ENCODE data around the gene CEP55.

DNA sequence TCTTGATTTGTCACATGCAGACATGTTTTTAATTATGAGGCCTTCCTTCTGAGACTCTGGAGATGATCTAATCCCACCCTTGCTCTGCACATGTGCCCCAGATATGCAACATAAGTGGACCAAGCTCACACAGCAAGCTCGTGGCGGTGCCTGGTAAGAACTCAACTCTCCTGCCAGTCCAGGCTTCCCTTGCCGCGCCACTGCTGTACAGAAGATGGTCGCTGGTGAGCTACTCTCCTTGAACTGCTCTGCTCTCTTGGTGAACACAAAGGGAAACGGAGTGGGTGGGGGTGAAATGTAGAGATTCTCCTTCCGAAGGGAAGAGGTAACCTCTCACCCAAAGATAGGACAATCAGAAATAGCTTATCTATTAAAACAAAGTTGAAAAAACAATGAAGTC is 39.9 kb upstream of the CEP55 start:
- no peak for TF ChIP-seq PPARA (CRISPR knock-in tag; IDR thresholded peaks at IDR 0.05; ENCODE audit: borderline replicate concordance)
- TF ChIP-seq, protein P1, sequence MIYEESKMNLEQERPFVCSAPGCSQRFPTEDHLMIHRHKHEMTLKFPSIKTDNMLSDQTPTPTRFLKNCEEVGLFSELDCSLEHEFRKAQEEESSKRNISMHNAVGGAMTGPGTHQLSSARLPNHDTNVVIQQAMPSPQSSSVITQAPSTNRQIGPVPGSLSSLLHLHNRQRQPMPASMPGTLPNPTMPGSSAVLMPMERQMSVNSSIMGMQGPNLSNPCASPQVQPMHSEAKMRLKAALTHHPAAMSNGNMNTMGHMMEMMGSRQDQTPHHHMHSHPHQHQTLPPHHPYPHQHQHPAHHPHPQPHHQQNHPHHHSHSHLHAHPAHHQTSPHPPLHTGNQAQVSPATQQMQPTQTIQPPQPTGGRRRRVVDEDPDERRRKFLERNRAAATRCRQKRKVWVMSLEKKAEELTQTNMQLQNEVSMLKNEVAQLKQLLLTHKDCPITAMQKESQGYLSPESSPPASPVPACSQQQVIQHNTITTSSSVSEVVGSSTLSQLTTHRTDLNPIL (CRISPR knock-in tag; IDR thresholded peaks at IDR 0.05; ENCODE audit: low read depth): no peak
- no peak for TF ChIP-seq RARB (CRISPR knock-in tag; IDR thresholded peaks at IDR 0.05)
- TF ChIP-seq ARNTL (CRISPR knock-in tag; IDR thresholded peaks at IDR 0.05; ENCODE audit: borderline replicate concordance, low read depth): no peak
- TF ChIP-seq, protein P2, sequence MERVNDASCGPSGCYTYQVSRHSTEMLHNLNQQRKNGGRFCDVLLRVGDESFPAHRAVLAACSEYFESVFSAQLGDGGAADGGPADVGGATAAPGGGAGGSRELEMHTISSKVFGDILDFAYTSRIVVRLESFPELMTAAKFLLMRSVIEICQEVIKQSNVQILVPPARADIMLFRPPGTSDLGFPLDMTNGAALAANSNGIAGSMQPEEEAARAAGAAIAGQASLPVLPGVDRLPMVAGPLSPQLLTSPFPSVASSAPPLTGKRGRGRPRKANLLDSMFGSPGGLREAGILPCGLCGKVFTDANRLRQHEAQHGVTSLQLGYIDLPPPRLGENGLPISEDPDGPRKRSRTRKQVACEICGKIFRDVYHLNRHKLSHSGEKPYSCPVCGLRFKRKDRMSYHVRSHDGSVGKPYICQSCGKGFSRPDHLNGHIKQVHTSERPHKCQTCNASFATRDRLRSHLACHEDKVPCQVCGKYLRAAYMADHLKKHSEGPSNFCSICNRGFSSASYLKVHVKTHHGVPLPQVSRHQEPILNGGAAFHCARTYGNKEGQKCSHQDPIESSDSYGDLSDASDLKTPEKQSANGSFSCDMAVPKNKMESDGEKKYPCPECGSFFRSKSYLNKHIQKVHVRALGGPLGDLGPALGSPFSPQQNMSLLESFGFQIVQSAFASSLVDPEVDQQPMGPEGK (CRISPR knock-in tag; IDR thresholded peaks at IDR 0.05; ENCODE audit: borderline replicate concordance): no peak
- no peak for TF ChIP-seq OSR1 (CRISPR knock-in tag; IDR thresholded peaks at IDR 0.05)
- TF ChIP-seq ZFP30 (CRISPR knock-in tag; IDR thresholded peaks at IDR 0.05): no peak
- TF ChIP-seq, protein P3, sequence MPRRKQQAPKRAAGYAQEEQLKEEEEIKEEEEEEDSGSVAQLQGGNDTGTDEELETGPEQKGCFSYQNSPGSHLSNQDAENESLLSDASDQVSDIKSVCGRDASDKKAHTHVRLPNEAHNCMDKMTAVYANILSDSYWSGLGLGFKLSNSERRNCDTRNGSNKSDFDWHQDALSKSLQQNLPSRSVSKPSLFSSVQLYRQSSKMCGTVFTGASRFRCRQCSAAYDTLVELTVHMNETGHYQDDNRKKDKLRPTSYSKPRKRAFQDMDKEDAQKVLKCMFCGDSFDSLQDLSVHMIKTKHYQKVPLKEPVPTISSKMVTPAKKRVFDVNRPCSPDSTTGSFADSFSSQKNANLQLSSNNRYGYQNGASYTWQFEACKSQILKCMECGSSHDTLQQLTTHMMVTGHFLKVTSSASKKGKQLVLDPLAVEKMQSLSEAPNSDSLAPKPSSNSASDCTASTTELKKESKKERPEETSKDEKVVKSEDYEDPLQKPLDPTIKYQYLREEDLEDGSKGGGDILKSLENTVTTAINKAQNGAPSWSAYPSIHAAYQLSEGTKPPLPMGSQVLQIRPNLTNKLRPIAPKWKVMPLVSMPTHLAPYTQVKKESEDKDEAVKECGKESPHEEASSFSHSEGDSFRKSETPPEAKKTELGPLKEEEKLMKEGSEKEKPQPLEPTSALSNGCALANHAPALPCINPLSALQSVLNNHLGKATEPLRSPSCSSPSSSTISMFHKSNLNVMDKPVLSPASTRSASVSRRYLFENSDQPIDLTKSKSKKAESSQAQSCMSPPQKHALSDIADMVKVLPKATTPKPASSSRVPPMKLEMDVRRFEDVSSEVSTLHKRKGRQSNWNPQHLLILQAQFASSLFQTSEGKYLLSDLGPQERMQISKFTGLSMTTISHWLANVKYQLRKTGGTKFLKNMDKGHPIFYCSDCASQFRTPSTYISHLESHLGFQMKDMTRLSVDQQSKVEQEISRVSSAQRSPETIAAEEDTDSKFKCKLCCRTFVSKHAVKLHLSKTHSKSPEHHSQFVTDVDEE (CRISPR knock-in tag; IDR thresholded peaks at IDR 0.05): no peak
- no peak for TF ChIP-seq TCF4 (CRISPR knock-in tag; IDR thresholded peaks at IDR 0.05; ENCODE audit: borderline replicate concordance)

Data from SK-N-SH treated with all-trans-retinoic acid at 6 μM for 48 hours (cell line).